WTC11 (cell line): ENCODE data around the gene DCAF6. TPM values are rescaled to one million over a fixed set of nuclear protein-coding genes. Genes with fewer than 3 reads are reported as not detected.

Experiments used
- ATAC-seq: fragments of 200-7000 bp; cut with Tn5 transposase; 2 replicates; pipeline ENCODE4 v1.10.0; 2021; ENCODE audit warnings: mild to moderate bottlenecking, moderate library complexity
- CTCF ChIA-PET: fragments of 300-600 bp; sonication (Branson Sonifier 250); formaldehyde crosslinking; loops from one replicate; lab custom pipeline; 2021; ENCODE audit warnings: antibody characterized with exemption; lab: Charles Lee
- POLR2A ChIA-PET: fragments of 350-600 bp; sonication (Branson Sonifier 250); formaldehyde crosslinking; loops from one replicate; lab custom pipeline; 2021; ENCODE audit warnings: antibody characterized with exemption; lab: Charles Lee
- DNase-seq: peaks from one replicate; pipeline ENCODE4 v3.0.0; 2021; ENCODE audit warnings: low spot score
- H3K27ac Mint-ChIP-seq: 2 replicates; pipeline ENCODE4 v1.8.0; 2021; ENCODE audit warnings: mixed read lengths
- H3K27me3 Mint-ChIP-seq: 2 replicates; pipeline ENCODE4 v1.8.0; 2021; ENCODE audit warnings: low read depth, mild to moderate bottlenecking, moderate library complexity, mixed read lengths
- H3K36me3 Mint-ChIP-seq: 2 replicates; pipeline ENCODE4 v1.8.0; 2021; ENCODE audit warnings: mixed read lengths
- H3K4me1 Mint-ChIP-seq: 2 replicates; pipeline ENCODE4 v1.8.0; 2022; ENCODE audit warnings: mixed read lengths
- H3K4me3 Mint-ChIP-seq: 2 replicates; pipeline ENCODE4 v1.8.0; 2021; ENCODE audit warnings: mild to moderate bottlenecking, moderate library complexity, mixed read lengths
- H3K9me3 Mint-ChIP-seq: 2 replicates; pipeline ENCODE4 v1.8.0; 2021; ENCODE audit warnings: mixed read lengths
- AFF4 ChIP-seq: sonication (generic); formaldehyde crosslinking; IDR thresholded peaks from 2 replicates; pipeline ENCODE4 v1.8.1; 2023; ENCODE audit warnings: mild to moderate bottlenecking, missing genetic modification reagents, borderline replicate concordance
- ATF6 ChIP-seq: sonication (generic); formaldehyde crosslinking; IDR thresholded peaks from 2 replicates; pipeline ENCODE4 v1.8.1; 2023; ENCODE audit warnings: mild to moderate bottlenecking, missing genetic modification reagents
- EMX1 ChIP-seq: fragments of 250-450 bp; sonication (Bioruptor Pico); IDR thresholded peaks from 2 replicates; pipeline ENCODE4 v1.8.0; 2021; ENCODE audit warnings: mild to moderate bottlenecking
- FOXJ3 ChIP-seq: sonication (generic); formaldehyde crosslinking; IDR thresholded peaks from 2 replicates; pipeline ENCODE4 v1.9.0; 2021; ENCODE audit warnings: missing genetic modification reagents, mild to moderate bottlenecking, borderline replicate concordance
- GABPB1 ChIP-seq: sonication (generic); formaldehyde crosslinking; IDR thresholded peaks from 2 replicates; pipeline ENCODE4 v1.8.1; 2023; ENCODE audit warnings: mild to moderate bottlenecking, missing genetic modification reagents
- GTF2I ChIP-seq: fragments of 250-450 bp; sonication (Bioruptor Pico); conservative IDR thresholded peaks from 2 replicates; pipeline ENCODE4 v1.4.0; 2021; ENCODE audit warnings: mild to moderate bottlenecking
- MYBL2 ChIP-seq: sonication (generic); formaldehyde crosslinking; IDR thresholded peaks from 2 replicates; pipeline ENCODE4 v1.8.1; 2023; ENCODE audit warnings: mild to moderate bottlenecking, moderate library complexity, missing genetic modification reagents
- NFYB ChIP-seq: sonication (generic); formaldehyde crosslinking; conservative IDR thresholded peaks from 2 replicates; pipeline ENCODE4 v1.8.0; 2022; ENCODE audit warnings: low read depth, missing genetic modification reagents
- NR2C2 ChIP-seq: sonication (generic); formaldehyde crosslinking; IDR thresholded peaks from 2 replicates; pipeline ENCODE4 v1.8.0; 2022; ENCODE audit warnings: mild to moderate bottlenecking, missing genetic modification reagents
- OVOL2 ChIP-seq: fragments of 250-450 bp; sonication (Bioruptor Pico); IDR thresholded peaks from 2 replicates; pipeline ENCODE4 v1.9.0; 2021; ENCODE audit warnings: mild to moderate bottlenecking, borderline replicate concordance
- PREB ChIP-seq: sonication (generic); formaldehyde crosslinking; IDR thresholded peaks from 2 replicates; pipeline ENCODE4 v1.8.1; 2022; ENCODE audit warnings: mild to moderate bottlenecking, missing genetic modification reagents, moderate library complexity, borderline replicate concordance
- TEAD1 ChIP-seq: sonication (generic); formaldehyde crosslinking; IDR thresholded peaks from 2 replicates; pipeline ENCODE4 v1.8.0; 2022; ENCODE audit warnings: mild to moderate bottlenecking, missing genetic modification reagents
- TEAD4 ChIP-seq: sonication (generic); formaldehyde crosslinking; IDR thresholded peaks from 2 replicates; pipeline ENCODE4 v1.8.0; 2022; ENCODE audit warnings: mild to moderate bottlenecking, missing genetic modification reagents
- ZBTB21 ChIP-seq: sonication (generic); formaldehyde crosslinking; IDR thresholded peaks from 2 replicates; pipeline ENCODE4 v1.8.1; 2023; ENCODE audit warnings: mild to moderate bottlenecking, missing genetic modification reagents, borderline replicate concordance
- ZNF317 ChIP-seq: sonication (generic); formaldehyde crosslinking; IDR thresholded peaks from 2 replicates; pipeline ENCODE4 v1.8.1; 2023; ENCODE audit warnings: low read depth, mild to moderate bottlenecking, moderate library complexity, missing genetic modification reagents, borderline replicate concordance
- ZNF416 ChIP-seq: fragments of 250-450 bp; sonication (Bioruptor Pico); IDR thresholded peaks from 2 replicates; pipeline ENCODE4 v1.9.0; 2021; ENCODE audit warnings: mild to moderate bottlenecking, inconsistent platforms
- total RNA-seq: library from RNA; stranded (reverse); gene quantifications from 3 replicates; pipeline ENCODE4 v1.2.3, GENCODE V29; 2021
- TF ChIP-seq, protein P1 (sequence below): sonication (generic); formaldehyde crosslinking; conservative IDR thresholded peaks from 2 replicates; pipeline ENCODE4 v1.8.1; 2022; ENCODE audit warnings: mild to moderate bottlenecking, missing genetic modification reagents
- TF ChIP-seq, protein P2 (sequence below): sonication (generic); formaldehyde crosslinking; IDR thresholded peaks from 2 replicates; pipeline ENCODE4 v1.8.1; 2023; ENCODE audit warnings: mild to moderate bottlenecking, missing genetic modification reagents, moderate library complexity
- TF ChIP-seq, protein P3 (sequence below): sonication (generic); formaldehyde crosslinking; IDR thresholded peaks from 2 replicates; pipeline ENCODE4 v1.8.1; 2022; ENCODE audit warnings: low read depth, mild to moderate bottlenecking, moderate library complexity, missing genetic modification reagents, borderline replicate concordance
- TF ChIP-seq, protein P4 (sequence below): sonication (generic); formaldehyde crosslinking; IDR thresholded peaks from 2 replicates; pipeline ENCODE4 v1.8.0; 2022; ENCODE audit warnings: mild to moderate bottlenecking, missing genetic modification reagents
- TF ChIP-seq, protein P5 (sequence below): fragments of 250-450 bp; sonication (Bioruptor Pico); IDR thresholded peaks from 2 replicates; pipeline ENCODE4 v1.9.0; 2021; ENCODE audit warnings: mild to moderate bottlenecking
- TF ChIP-seq, protein P6 (sequence below): fragments of 250-450 bp; sonication (Bioruptor Pico); conservative IDR thresholded peaks from 2 replicates; pipeline ENCODE4 v1.9.0; 2021; ENCODE audit warnings: mild to moderate bottlenecking

Gene DCAF6
- total RNA-seq, 1 experiment from 2014 or later: 13.5 TPM

- TF ChIP-seq, protein P1, sequence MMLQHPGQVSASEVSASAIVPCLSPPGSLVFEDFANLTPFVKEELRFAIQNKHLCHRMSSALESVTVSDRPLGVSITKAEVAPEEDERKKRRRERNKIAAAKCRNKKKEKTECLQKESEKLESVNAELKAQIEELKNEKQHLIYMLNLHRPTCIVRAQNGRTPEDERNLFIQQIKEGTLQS (CRISPR knock-in tag): no peak
- TF ChIP-seq MYBL2 (CRISPR knock-in tag): no peak
- no peak for TF ChIP-seq NFYB
- no peak for TF ChIP-seq EMX1 (CRISPR knock-in tag)
- TF ChIP-seq ZNF317: no peak
- TF ChIP-seq, all 79 proteins: peak for 0
Observed at GRCh38 chr1:168114845-168115244, 178.4 kb downstream of the DCAF6 start (continued).

DNA sequence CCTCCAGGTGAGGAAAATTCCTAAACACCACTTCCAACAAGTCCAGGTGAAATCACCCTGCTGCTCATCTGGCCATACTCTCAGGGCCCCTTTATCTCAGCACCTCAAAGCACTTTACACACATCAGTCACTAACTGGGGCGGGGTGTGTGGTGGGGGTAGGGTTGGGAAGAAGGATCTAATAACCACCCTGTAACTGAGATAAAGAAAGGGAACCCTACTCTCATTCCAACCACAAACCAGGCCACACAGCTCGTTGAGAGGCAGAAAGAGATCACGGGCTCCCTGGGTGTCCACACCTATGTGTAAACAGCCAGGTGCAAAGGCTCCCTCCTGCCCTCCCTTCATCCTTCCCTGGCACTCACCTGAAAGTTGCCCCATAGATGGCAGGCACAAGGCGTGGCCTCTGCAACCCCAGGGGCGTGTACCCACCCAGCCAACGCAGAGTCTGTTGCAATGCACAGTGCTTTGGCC, 179.9 kb downstream of the DCAF6 start:
- ChIA-PET CTCF (interaction anchor here (1.3 kb wide), 1 partner anchor 34 kb away, joined by 9 read pairs; no protein-coding TSS in a partner anchor), POLR2A (no interaction called here)
- Mint-ChIP-seq H3K27ac (no peak overlapping the region), H3K4me3 (no peak overlapping the region), H3K9me3 (peaks cover 22% of the 10 kb centered on the region), H3K36me3 (peaks cover 24% of the 10 kb centered on the region), H3K27me3 (no peaks in the 10 kb centered on the region; the same call in 1 of the 2 replicates)
- DNase-seq (no peak), ATAC-seq (no peak)
- TF ChIP-seq ZNF416 (no peak), ZBTB21 (CRISPR knock-in tag) (no peak), GABPB1 (no peak), PREB (no peak), GTF2I (no peak), ATF6 (CRISPR knock-in tag) (no peak), FOXJ3 (no peak), NR2C2 (CRISPR knock-in tag) (no peak), TEAD1 (no peak), OVOL2 (CRISPR knock-in tag) (no peak), AFF4 (CRISPR knock-in tag) (no peak), TEAD4 (CRISPR knock-in tag) (no peak)
- TF ChIP-seq, protein P2, sequence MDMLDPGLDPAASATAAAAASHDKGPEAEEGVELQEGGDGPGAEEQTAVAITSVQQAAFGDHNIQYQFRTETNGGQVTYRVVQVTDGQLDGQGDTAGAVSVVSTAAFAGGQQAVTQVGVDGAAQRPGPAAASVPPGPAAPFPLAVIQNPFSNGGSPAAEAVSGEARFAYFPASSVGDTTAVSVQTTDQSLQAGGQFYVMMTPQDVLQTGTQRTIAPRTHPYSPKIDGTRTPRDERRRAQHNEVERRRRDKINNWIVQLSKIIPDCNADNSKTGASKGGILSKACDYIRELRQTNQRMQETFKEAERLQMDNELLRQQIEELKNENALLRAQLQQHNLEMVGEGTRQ: no peak
- TF ChIP-seq, protein P3, sequence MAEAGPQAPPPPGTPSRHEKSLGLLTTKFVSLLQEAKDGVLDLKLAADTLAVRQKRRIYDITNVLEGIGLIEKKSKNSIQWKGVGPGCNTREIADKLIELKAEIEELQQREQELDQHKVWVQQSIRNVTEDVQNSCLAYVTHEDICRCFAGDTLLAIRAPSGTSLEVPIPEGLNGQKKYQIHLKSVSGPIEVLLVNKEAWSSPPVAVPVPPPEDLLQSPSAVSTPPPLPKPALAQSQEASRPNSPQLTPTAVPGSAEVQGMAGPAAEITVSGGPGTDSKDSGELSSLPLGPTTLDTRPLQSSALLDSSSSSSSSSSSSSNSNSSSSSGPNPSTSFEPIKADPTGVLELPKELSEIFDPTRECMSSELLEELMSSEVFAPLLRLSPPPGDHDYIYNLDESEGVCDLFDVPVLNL: no peak
- TF ChIP-seq, protein P4, sequence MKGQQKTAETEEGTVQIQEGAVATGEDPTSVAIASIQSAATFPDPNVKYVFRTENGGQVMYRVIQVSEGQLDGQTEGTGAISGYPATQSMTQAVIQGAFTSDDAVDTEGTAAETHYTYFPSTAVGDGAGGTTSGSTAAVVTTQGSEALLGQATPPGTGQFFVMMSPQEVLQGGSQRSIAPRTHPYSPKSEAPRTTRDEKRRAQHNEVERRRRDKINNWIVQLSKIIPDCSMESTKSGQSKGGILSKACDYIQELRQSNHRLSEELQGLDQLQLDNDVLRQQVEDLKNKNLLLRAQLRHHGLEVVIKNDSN (CRISPR knock-in tag): no peak
- TF ChIP-seq, protein P5, sequence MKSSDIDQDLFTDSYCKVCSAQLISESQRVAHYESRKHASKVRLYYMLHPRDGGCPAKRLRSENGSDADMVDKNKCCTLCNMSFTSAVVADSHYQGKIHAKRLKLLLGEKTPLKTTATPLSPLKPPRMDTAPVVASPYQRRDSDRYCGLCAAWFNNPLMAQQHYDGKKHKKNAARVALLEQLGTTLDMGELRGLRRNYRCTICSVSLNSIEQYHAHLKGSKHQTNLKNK (CRISPR knock-in tag): no peak
- TF ChIP-seq, protein P6, sequence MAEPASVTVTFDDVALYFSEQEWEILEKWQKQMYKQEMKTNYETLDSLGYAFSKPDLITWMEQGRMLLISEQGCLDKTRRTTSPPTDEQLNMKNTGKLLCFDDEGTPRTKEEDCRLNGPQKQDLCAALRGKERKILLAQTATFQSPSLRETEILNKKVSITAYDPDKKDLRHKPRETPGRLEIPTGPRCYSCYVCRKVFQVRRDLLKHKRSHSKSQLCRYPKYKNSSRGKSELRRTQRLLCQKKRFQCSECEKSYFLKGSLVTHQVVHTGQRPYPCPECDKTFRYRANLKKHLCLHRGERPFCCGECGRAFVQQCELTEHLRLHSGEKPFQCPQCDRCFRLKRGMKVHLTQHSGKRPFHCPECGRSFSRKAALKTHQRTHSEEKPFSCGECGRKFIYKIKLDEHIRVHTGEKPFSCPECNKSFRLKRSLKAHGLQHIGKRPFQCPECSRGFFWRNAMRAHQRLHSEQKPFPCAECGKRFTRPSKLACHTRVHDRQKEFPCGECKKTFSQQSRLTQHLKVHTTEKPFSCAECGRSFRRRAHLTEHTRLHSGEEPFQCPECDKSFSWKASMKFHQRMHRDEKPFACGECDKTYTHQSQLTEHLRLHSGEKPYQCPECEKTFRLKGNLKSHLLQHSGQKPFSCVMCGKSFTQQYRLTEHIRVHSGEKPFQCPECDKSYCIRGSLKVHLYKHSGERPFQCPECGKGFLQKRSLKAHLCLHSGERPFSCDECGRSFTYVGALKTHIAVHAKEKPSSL: no peak
- TF ChIP-seq, all 79 proteins: peak for 0
- peaks cover 6% of the 10 kb centered on the region for H3K4me1 Mint-ChIP-seq
